Gastroesophageal sphincter (tissue), 3 donors: ENCODE data around the gene AGTRAP.

Experiments used
- CTCF ChIP-seq, 4 experiments: fragments of 200-600 bp in 2 of 4; fragments of 450-650 bp in 2 of 4; sonication (generic) in 1 of 4; IDR thresholded peaks; one replicate each; pipeline ENCODE4 v1.5.1; 2017 to 2019; ENCODE audit warnings: antibody characterized with exemption in 4 of 4, mild to moderate bottlenecking in 2 of 4, moderate library complexity in 2 of 4
- POLR2A ChIP-seq, 2 donors: fragments of 450-650 bp; IDR thresholded peaks; one replicate each; pipeline ENCODE4 v1.6.1; 2017; ENCODE audit warnings: antibody characterized with exemption in 2 of 2, mild to moderate bottlenecking in 2 of 2, moderate library complexity in 1 of 2
- POLR2AphosphoS5 ChIP-seq: sonication (generic); formaldehyde crosslinking; IDR thresholded peaks from one replicate; pipeline ENCODE4 v1.6.1; 2017; ENCODE audit warnings: antibody characterized with exemption

- TF ChIP-seq CTCF (IDR thresholded peaks at IDR 0.05) (no peak), POLR2AphosphoS5 (no peak), POLR2A (IDR thresholded peaks at IDR 0.05) (no peak)
These were observed 29.6 kb upstream of the AGTRAP start for GRCh38 chr1:11706292-11706691.
